ENCODE data around the gene TIAM1.

Gene TIAM1

GRCh38 chr21:31156662-31157061 lies 187.4 kb downstream of the TIAM1 start:
- Mint-ChIP-seq H3K4me3 (no peak overlapping the region), H3K9me3 (peaks cover 5% of the 10 kb centered on the region), H3K4me1 (peaks cover 45% of the 10 kb centered on the region), H3K27me3 (no peaks in the 10 kb centered on the region), H3K36me3 (peaks cover 55% of the 10 kb centered on the region), H3K27ac (no peak overlapping the region)
- no peak for DNase-seq
- CTCF ChIA-PET: interaction anchor here (0.7 to 1.8 kb wide), 4 partner anchors 11 to 58 kb away, joined by 3 to 6 read pairs (median 4); no protein-coding TSS in a partner anchor

DNA sequence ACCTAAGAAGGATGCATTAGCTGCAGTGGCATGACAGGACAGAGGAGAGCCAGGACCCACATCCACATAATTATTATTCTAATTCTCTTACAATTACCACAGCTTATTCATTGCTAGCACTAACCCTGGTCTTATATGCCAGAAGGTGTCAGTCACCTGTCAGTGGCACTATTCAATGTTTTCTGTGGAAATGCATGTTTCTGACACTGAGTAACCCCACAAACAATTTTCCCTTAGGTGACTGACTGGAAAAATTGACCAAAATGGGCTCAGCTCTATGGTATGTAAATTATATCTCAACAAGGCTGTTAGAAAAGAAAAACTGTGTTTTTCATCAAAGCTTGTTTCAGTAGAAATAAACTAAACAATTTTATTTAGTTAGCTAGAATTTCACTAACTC lies 187.9 kb downstream of the TIAM1 start:
- CTCF ChIA-PET: interaction anchor here (0.7 to 1.8 kb wide), 3 partner anchors 11 to 57 kb away, joined by 3 to 6 read pairs (median 4); no protein-coding TSS in a partner anchor
- peaks cover 45% of the 10 kb centered on the region for H3K4me1 Mint-ChIP-seq
- H3K4me3 Mint-ChIP-seq: no peak overlapping the region
- peaks cover 58% of the 10 kb centered on the region for H3K36me3 Mint-ChIP-seq
- H3K27ac Mint-ChIP-seq: no peak overlapping the region
- H3K9me3 Mint-ChIP-seq: peaks cover 5% of the 10 kb centered on the region
- no peaks in the 10 kb centered on the region for H3K27me3 Mint-ChIP-seq
- no peak for DNase-seq

DNA sequence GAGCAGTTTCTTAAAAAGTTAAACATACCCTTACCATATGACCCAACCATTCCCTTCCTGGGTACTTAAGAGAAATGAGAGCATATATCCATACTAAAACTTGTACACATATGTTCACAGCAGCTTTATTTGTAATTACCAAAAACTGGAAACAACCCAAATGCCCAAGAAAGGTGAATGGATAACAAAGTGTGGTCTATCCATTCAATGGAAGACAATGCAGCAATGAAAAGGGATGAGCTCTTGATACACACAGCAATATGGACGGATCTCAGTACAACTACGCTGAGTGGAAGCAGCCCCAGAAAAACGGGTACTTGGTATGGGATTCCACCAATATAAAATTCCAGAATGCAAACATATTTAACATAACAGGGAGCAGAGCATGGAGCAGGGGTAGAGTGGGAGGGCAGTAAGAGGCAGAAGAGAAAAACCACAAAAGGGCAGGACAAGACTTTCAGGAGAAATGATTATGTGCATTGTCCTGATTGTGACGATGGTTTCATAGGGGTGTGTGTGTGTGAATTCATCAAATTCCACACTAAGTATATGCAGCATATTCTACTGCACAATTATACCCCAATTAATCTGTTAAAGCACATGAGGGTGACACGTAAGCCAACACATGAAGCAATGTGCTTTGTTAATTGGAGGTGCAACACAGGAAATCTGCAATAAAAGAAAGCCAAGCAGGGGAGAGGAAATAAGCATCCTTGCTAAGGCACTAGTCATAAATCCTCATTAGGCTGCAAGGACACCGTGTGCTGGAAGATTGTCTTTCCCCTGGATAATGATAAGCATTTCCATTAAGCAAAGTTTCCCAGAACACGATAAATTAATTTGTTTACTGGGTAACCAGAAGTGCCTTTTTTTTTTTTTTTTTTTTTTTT lies 192.7 kb downstream of the TIAM1 start:
- Mint-ChIP-seq H3K36me3 (peaks cover 74% of the 10 kb centered on the region), H3K4me3 (no peak overlapping the region), H3K27ac (no peak overlapping the region), H3K9me3 (peaks cover 4% of the 10 kb centered on the region), H3K27me3 (no peaks in the 10 kb centered on the region), H3K4me1 (peaks cover 29% of the 10 kb centered on the region)
- no peak for DNase-seq
- CTCF ChIA-PET: interaction anchor here (1.4 to 2.1 kb wide), 2 partner anchors 30 to 52 kb away, joined by 3 to 5 read pairs; no protein-coding TSS in a partner anchor

DNA sequence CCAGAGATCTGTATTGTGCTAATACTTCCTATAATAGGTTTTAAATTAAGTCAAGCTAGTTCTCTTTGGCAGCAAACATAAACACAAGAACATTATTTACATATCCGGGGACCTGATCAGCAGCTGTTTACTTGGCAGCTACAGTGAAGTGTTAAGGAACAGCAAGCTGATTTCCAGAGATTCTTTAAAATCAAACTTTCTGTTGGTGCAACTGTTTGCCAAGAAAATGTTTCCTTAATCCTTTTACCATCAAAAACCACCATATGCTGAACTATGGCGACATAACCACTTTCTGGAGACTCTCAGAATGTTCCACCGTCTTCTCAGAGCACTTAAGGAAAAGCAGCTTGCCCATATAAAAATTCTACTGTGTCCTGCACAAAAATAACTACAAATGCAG lies 198.8 kb downstream of the TIAM1 start:
- peak overlapping the region; percentile 55 for H3K27ac Mint-ChIP-seq
- peaks cover 32% of the 10 kb centered on the region for H3K4me1 Mint-ChIP-seq
- no peaks in the 10 kb centered on the region for H3K27me3 Mint-ChIP-seq
- no peak for DNase-seq
- CTCF ChIA-PET: interaction anchor here (0.9 to 1.1 kb wide), 3 partner anchors 8 to 36 kb away, joined by 3 read pairs; no protein-coding TSS in a partner anchor
- H3K36me3 Mint-ChIP-seq: peaks cover 57% of the 10 kb centered on the region
- no peaks in the 10 kb centered on the region for H3K9me3 Mint-ChIP-seq
- no peak overlapping the region for H3K4me3 Mint-ChIP-seq

DNA sequence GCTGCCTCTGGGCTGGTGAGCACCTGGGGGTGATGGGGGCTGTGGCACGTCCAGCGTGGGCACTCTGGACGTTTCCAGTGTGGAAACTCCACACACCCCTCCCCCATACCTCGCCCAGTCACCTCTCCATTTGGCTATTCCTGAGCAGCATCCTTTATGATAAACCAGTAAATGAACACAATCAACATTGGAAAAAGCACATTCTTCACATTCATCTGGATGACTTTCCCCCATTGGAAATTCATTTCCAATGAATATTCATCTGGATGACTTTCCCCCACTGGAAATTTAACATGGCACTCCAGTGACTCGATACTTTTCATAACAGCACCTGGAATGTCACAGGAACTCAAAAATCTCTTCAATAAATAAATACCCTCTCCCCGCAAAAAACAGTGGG lies 201.0 kb downstream of the TIAM1 start:
- DNase-seq: no peak
- Mint-ChIP-seq H3K9me3 (no peaks in the 10 kb centered on the region), H3K4me3 (no peak overlapping the region), H3K4me1 (peaks cover 33% of the 10 kb centered on the region), H3K36me3 (peaks cover 55% of the 10 kb centered on the region), H3K27me3 (no peaks in the 10 kb centered on the region), H3K27ac (no peak overlapping the region)
- CTCF ChIA-PET: interaction anchor here (0.8 to 2.2 kb wide), 6 partner anchors 10 to 44 kb away, joined by 3 to 13 read pairs (median 6); no protein-coding TSS in a partner anchor

DNA sequence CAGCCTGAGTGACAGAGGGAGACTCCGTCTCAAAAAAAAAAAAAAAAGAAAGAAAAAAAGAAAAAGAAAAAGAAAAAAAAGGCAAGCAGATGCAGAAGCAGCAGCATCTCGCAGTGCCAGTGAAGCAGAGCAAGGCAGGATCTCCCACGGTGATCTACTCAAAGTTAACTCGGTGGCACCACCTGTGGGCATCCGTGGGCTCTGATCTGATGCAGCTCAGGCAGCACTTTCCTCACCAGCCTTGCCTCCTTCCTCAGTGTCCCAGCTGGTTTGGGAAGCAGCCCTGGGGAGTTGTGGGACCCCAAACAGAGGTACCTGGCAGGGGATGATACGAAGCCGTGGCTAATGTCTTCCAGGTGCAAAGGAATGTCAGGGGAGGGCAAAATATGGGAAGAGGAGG lies 201.5 kb downstream of the TIAM1 start:
- Mint-ChIP-seq H3K27me3 (no peaks in the 10 kb centered on the region), H3K36me3 (peaks cover 58% of the 10 kb centered on the region), H3K9me3 (no peaks in the 10 kb centered on the region), H3K27ac (no peak overlapping the region), H3K4me3 (no peak overlapping the region), H3K4me1 (peaks cover 32% of the 10 kb centered on the region)
- DNase-seq: peak; percentile 63
- CTCF ChIA-PET: interaction anchor here (1.2 to 2.2 kb wide), 5 partner anchors 9 to 44 kb away, joined by 4 to 13 read pairs (median 6); no protein-coding TSS in a partner anchor

DNA sequence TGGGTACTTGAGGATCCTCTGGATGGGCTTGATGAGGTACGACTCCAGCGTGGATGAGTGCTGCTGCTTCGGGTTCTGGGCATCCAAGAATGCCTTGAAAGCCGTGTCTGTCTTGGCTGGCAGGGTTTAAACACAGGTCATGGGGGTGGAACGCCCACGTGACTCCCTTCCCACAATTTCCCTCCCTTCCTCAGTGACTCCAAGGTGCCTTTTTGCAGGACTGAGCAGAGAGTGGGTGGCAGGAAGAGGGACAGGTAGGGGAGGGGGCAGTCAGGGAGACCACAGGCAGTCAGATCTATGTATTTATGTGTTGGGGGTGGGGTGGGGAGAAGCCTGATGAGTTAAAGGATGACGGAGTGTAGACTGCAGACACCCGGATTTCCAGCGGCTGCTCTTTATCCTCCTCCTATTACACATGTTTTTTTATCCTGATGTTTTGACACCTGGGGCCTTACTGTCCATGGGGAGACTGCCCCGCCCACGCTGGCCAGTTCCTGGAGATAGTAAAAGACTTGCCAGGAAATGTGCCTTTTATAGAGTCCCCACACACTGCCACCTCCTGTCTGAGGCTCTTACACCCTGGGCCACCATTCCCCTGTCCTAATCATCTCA lies 202.6 kb downstream of the TIAM1 start:
- H3K27ac Mint-ChIP-seq: no peak overlapping the region
- H3K27me3 Mint-ChIP-seq: no peaks in the 10 kb centered on the region
- peaks cover 25% of the 10 kb centered on the region for H3K4me1 Mint-ChIP-seq
- CTCF ChIA-PET: interaction anchor here (1.6 kb wide), 1 partner anchor 34 kb away, joined by 3 read pairs; no protein-coding TSS in a partner anchor
- DNase-seq: no peak
- H3K9me3 Mint-ChIP-seq: no peaks in the 10 kb centered on the region
- H3K4me3 Mint-ChIP-seq: no peak overlapping the region
- peaks cover 60% of the 10 kb centered on the region for H3K36me3 Mint-ChIP-seq

- no peak overlapping the region for H3K4me3 Mint-ChIP-seq
- CTCF ChIA-PET: interaction anchor here (1.6 kb wide), 1 partner anchor 35 kb away, joined by 3 read pairs; no protein-coding TSS in a partner anchor
- no peak for DNase-seq
- no peaks in the 10 kb centered on the region for H3K27me3 Mint-ChIP-seq
- H3K27ac Mint-ChIP-seq: no peak overlapping the region
- H3K4me1 Mint-ChIP-seq: peaks cover 21% of the 10 kb centered on the region
- peaks cover 61% of the 10 kb centered on the region for H3K36me3 Mint-ChIP-seq
- no peaks in the 10 kb centered on the region for H3K9me3 Mint-ChIP-seq
Measured at GRCh38 chr21:31140676-31141075, 203.4 kb downstream of the TIAM1 start.

DNA sequence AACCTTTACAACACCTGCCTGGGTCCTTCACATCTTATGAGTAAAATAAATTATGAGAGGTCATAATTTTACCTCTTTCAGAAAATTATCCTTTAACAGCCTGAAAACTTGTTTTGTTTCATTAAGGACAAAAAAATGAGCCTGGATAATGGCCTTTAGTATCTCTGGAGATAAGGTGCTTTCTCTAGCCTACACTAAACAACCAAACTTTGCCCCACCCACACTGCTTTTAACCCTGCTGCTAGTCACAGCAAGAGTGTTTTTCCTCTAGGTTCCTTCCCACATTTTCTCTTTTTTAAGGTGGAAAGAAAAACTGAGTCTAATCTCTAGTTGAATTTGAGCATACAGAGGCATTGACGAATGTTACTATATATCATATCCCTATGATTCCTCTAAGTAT lies 204.0 kb downstream of the TIAM1 start:
- Mint-ChIP-seq H3K36me3 (peaks cover 68% of the 10 kb centered on the region), H3K9me3 (no peaks in the 10 kb centered on the region), H3K4me3 (no peak overlapping the region), H3K27ac (peak overlapping the region; percentile 49), H3K27me3 (no peaks in the 10 kb centered on the region), H3K4me1 (peaks cover 23% of the 10 kb centered on the region)
- CTCF ChIA-PET: interaction anchor here (1.6 kb wide), 1 partner anchor 36 kb away, joined by 3 read pairs; no protein-coding TSS in a partner anchor
- DNase-seq: no peak

- H3K36me3 Mint-ChIP-seq: peaks cover 82% of the 10 kb centered on the region
- CTCF ChIA-PET: no interaction called here
- H3K9me3 Mint-ChIP-seq: no peaks in the 10 kb centered on the region
- no peaks in the 10 kb centered on the region for H3K27me3 Mint-ChIP-seq
- peaks cover 44% of the 10 kb centered on the region for H3K4me1 Mint-ChIP-seq
- H3K4me3 Mint-ChIP-seq: no peak overlapping the region
- no peak overlapping the region for H3K27ac Mint-ChIP-seq
- DNase-seq: no peak
Measured at GRCh38 chr21:31137960-31138359, 206.1 kb downstream of the TIAM1 start.

DNA sequence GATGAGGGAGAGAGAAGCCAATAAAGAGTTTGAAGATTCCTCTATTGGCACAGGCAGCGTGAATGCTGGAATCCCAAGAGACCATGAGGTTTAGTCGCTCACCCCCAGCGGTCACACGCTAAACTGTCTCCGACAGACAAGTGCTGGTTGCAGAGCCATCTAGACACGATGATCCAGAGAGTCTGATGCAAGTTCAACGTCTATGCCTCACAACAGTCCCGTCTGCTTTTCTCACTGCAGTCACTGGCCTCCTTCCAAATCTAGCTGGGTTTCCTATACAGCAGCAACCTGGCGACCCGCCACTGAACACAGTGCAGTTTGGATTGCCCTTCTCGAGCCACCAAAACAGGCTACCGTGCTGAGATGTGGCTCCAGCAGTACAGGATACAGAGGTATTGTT lies 207.2 kb downstream of the TIAM1 start:
- Mint-ChIP-seq H3K27ac (no peak overlapping the region), H3K36me3 (peaks cover 89% of the 10 kb centered on the region), H3K4me3 (no peak overlapping the region)

GRCh38 chr21:31135531-31136184 lies 208.4 kb downstream of the TIAM1 start:
- Mint-ChIP-seq H3K27ac (no peak overlapping the region), H3K4me1 (peaks cover 57% of the 10 kb centered on the region), H3K9me3 (peaks cover 3% of the 10 kb centered on the region), H3K4me3 (no peak overlapping the region), H3K36me3 (peaks cover 90% of the 10 kb centered on the region), H3K27me3 (no peaks in the 10 kb centered on the region)
- no peak for DNase-seq
- CTCF ChIA-PET: no interaction called here

More for the DNA sequence above, 207.2 kb downstream of the TIAM1 start:
- Mint-ChIP-seq H3K27me3 (no peaks in the 10 kb centered on the region), H3K9me3 (peaks cover 3% of the 10 kb centered on the region), H3K4me1 (peaks cover 50% of the 10 kb centered on the region)
- DNase-seq: no peak
- CTCF ChIA-PET: no interaction called here

- peak; percentile 51 for DNase-seq
- CTCF ChIA-PET: interaction anchor here (0.5 to 1.8 kb wide), 13 partner anchors 10 to 221 kb away, joined by 3 to 13 read pairs (median 5); no protein-coding TSS in a partner anchor
- Mint-ChIP-seq H3K36me3 (peaks cover 89% of the 10 kb centered on the region), H3K27me3 (no peaks in the 10 kb centered on the region), H3K9me3 (peaks cover 3% of the 10 kb centered on the region), H3K4me3 (peak overlapping the region; percentile 69), H3K4me1 (peaks cover 60% of the 10 kb centered on the region), H3K27ac (peak overlapping the region; percentile 96)
Measured at GRCh38 chr21:31133243-31133830, 210.7 kb downstream of the TIAM1 start.

All from activated naive CD4-positive, alpha-beta T cell treated with anti-CD3 and anti-CD28 coated beads, Interleukin-2, amount 10 ng/mL, durations not matched to agents 7 days and 5 days (primary cell).